IMR-90 (cell line): ENCODE results near the gene PRKCE.

Experiments
- CTCF ChIP-seq: conservative IDR thresholded peaks from 2 replicates; pipeline ENCODE4 v1.5.1; 2012; ENCODE audit warnings: mild to moderate bottlenecking, low read depth, low read length, improper control_type of control experiment
- FOS ChIP-seq: fragments of 150-350 bp; IDR thresholded peaks from 2 replicates; pipeline ENCODE4 v1.6.1; 2016; ENCODE audit warnings: low read depth, low read length
- POLR2A ChIP-seq: IDR thresholded peaks from 2 replicates; pipeline ENCODE4 v1.6.1; 2012; ENCODE audit warnings: mild to moderate bottlenecking, low read depth, low read length
- USF2 ChIP-seq: fragments of 150-350 bp; IDR thresholded peaks from 2 replicates; pipeline ENCODE4 v1.6.1; 2017; ENCODE audit warnings: mild to moderate bottlenecking, antibody characterized with exemption, low read length, low read depth

- TF ChIP-seq CTCF (no peak), USF2 (no peak), POLR2A (no peak), FOS (no peak)
Measured at GRCh38 chr2:45886171-45886663, 234.7 kb downstream of the PRKCE start.
